ENCODE data around the gene CCDC150. TPM values are rescaled to one million over a fixed set of nuclear protein-coding genes. Genes with fewer than 3 reads are reported as not detected.

Gene CCDC150
- total and polyA plus RNA-seq, 7 donors: 0.13 to 1.4 (median 0.46) TPM; not detected in 1

DNA sequence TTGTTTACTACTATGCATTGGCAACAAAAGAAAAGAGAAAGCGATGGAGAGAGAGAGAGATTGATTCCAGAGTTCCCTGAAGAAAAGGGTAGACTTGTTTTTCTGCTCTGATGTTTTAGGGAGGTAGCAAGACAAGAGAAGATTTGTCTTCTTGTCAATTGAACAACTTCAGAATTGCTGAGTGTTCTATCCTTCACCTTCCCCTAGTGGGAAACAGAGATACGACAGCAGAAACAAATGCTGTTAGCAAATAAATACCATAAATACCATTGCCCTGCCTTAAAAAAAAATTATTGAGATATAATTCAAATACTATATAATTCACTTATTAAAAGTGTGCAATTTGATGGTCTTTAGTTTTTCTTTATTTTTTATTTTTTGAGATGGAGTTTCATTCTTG lies 26.2 kb upstream of the CCDC150 start:
- H3K4me3 ChIP-seq: no peak overlapping the region
- TF ChIP-seq, protein P1, sequence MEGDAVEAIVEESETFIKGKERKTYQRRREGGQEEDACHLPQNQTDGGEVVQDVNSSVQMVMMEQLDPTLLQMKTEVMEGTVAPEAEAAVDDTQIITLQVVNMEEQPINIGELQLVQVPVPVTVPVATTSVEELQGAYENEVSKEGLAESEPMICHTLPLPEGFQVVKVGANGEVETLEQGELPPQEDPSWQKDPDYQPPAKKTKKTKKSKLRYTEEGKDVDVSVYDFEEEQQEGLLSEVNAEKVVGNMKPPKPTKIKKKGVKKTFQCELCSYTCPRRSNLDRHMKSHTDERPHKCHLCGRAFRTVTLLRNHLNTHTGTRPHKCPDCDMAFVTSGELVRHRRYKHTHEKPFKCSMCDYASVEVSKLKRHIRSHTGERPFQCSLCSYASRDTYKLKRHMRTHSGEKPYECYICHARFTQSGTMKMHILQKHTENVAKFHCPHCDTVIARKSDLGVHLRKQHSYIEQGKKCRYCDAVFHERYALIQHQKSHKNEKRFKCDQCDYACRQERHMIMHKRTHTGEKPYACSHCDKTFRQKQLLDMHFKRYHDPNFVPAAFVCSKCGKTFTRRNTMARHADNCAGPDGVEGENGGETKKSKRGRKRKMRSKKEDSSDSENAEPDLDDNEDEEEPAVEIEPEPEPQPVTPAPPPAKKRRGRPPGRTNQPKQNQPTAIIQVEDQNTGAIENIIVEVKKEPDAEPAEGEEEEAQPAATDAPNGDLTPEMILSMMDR (IDR thresholded peaks at IDR 0.05): no peak
- no peaks in the 10 kb centered on the region for H3K36me3 ChIP-seq (ENCODE audit: insufficient read depth in 1 of 2, low read depth in 1 of 2)
- H3K27ac ChIP-seq: no peak overlapping the region
- intact Hi-C loops (cut with DNase I): no loop called here
- H3K27me3 ChIP-seq (ENCODE audit: insufficient read depth in 3 of 3, low read length in 2 of 3): no peaks in the 10 kb centered on the region
- 82 to 88% (median 82%) methylated on average over 2 of the region's 2 CpGs for WGBS, 3 donors
- H3K9me3 ChIP-seq: no peaks in the 10 kb centered on the region
- H3K4me1 ChIP-seq: no peaks in the 10 kb centered on the region
- DNase-seq (no peak), ATAC-seq (no peak)

- Histone ChIP-seq H3K9me3 (no peaks in the 10 kb centered on the region), H3K4me3 (no peak overlapping the region), H3K4me1 (no peaks in the 10 kb centered on the region), H3K36me3 (ENCODE audit: insufficient read depth in 1 of 2, low read depth in 1 of 2) (no peaks in the 10 kb centered on the region), H3K27ac (no peak overlapping the region), H3K27me3 (ENCODE audit: insufficient read depth in 3 of 3, low read length in 2 of 3) (peaks cover 0 to 6% (median 0%) of the 10 kb centered on the region in 3 donors)
- 76 to 86% (median 79%) methylated on average over 3 of the region's 3 CpGs for whole genome bisulfite sequencing, 3 donors
- intact Hi-C loops (cut with DNase I): no loop called here
- TF ChIP-seq, protein P1 (IDR thresholded peaks at IDR 0.05): no peak
- DNase-seq (no peak), ATAC-seq (no peak)
Measured at GRCh38 chr2:196617430-196617829, 22.1 kb upstream of the CCDC150 start.

GRCh38 chr2:196618661-196619060 lies 20.9 kb upstream of the CCDC150 start:
- ATAC-seq (no peak), DNase-seq (no peak)
- 83 to 88% (median 84%) methylated on average over 4 of the region's 4 CpGs for WGBS, 3 donors
- TF ChIP-seq, protein P1 (IDR thresholded peaks at IDR 0.05): no peak
- no peaks in the 10 kb centered on the region for H3K4me1 ChIP-seq
- intact Hi-C loops (cut with DNase I): no loop called here
- H3K36me3 ChIP-seq (ENCODE audit: insufficient read depth in 1 of 2, low read depth in 1 of 2): no peaks in the 10 kb centered on the region
- H3K4me3 ChIP-seq: no peak overlapping the region
- no peaks in the 10 kb centered on the region for H3K9me3 ChIP-seq
- H3K27me3 ChIP-seq (ENCODE audit: insufficient read depth in 3 of 3, low read length in 2 of 3): peaks cover 0 to 6% (median 0%) of the 10 kb centered on the region in 3 donors
- H3K27ac ChIP-seq: no peak overlapping the region

DNA sequence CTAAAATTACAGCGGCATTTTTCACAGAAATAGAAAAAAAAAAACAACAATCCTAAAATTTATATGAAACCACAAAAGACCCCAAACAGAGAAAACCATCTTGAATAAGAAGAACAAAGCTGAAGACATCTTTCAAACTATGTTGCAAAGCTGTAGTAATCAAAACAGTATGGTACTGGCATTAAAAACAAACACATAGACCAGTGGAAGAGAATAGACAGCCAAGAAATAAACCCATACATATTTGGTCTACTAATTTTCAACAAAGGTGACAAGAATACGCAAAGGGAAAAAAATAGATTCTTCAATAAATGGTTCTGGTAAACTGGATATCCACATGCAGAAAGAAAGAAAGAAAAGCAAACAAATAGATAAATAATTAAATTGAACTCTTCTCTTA lies 9.0 kb upstream of the CCDC150 start:
- WGBS, 3 donors: 77 to 100% (median 100%) methylated on average over 2 of the region's 2 CpGs
- DNase-seq: no peak
- Histone ChIP-seq H3K9me3 (peaks cover 17% of the 10 kb centered on the region), H3K36me3 (ENCODE audit: insufficient read depth in 1 of 2, low read depth in 1 of 2) (no peaks in the 10 kb centered on the region), H3K4me1 (no peaks in the 10 kb centered on the region), H3K27ac (no peak overlapping the region), H3K27me3 (ENCODE audit: insufficient read depth in 3 of 3, low read length in 2 of 3) (peaks cover 0 to 2% (median 0%) of the 10 kb centered on the region in 3 donors), H3K4me3 (no peak overlapping the region)
- intact Hi-C loops (cut with DNase I): loop anchor here in 1 of 2 donors (10.0 kb wide), 2 partner anchors 336 to 556 kb away; no protein-coding TSS in a partner anchor
- TF ChIP-seq, protein P1 (IDR thresholded peaks at IDR 0.05): no peak
- ATAC-seq: no peak

- Histone ChIP-seq H3K9me3 (peaks cover 11% of the 10 kb centered on the region), H3K4me1 (no peaks in the 10 kb centered on the region), H3K27ac (no peak overlapping the region), H3K36me3 (ENCODE audit: insufficient read depth in 1 of 2, low read depth in 1 of 2) (no peaks in the 10 kb centered on the region), H3K27me3 (ENCODE audit: insufficient read depth in 3 of 3, low read length in 2 of 3) (no peaks in the 10 kb centered on the region), H3K4me3 (no peak overlapping the region)
- intact Hi-C loops (cut with DNase I): loop anchor here in 1 of 2 donors (10.0 kb wide), 2 partner anchors 340 to 560 kb away; no protein-coding TSS in a partner anchor
- ATAC-seq (no peak), DNase-seq (no peak)
- TF ChIP-seq, protein P1 (IDR thresholded peaks at IDR 0.05): no peak
- WGBS, 3 donors: 73 to 76% (median 74%) methylated on average over 2 of the region's 2 CpGs
Measured at GRCh38 chr2:196635156-196635555, 4.4 kb upstream of the CCDC150 start.
